Hematopoietic multipotent progenitor cell treated with erythropoietin and hydrocortisone succinate and interleukin-3 and kit ligand, for 6 days (in vitro differentiated cells): ENCODE data around the gene MTNR1A.
"Not testable (repeated sequence)": the region's sequence is repeated elsewhere in the genome, so short reads cannot be mapped to it uniquely, and the experiment has no call there.

ENCODE experiments used
- DNase-seq: peaks from one replicate; pipeline ENCODE4 v3.0.0-alpha.2; 2015

MTNR1A gene

DNA sequence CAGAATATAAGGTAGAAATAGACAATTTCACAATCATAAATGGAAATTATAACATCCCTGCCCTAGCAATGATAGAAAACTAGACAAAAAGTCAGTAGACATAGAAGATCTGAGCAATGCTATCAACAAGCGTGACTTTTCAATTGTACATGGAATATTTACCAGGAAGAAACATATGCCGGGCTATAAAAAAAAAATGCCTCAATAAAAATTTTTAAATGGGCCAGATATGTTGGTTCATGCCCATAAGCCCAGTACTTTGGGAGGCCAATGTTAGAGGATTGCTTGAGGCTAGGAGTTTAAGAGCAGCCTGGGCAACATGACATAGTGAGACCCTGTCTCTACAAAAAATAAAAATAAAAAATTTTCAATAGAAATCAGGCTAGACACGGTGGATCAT lies 5.3 kb upstream of the MTNR1A start:
- no peak for DNase-seq

DNA sequence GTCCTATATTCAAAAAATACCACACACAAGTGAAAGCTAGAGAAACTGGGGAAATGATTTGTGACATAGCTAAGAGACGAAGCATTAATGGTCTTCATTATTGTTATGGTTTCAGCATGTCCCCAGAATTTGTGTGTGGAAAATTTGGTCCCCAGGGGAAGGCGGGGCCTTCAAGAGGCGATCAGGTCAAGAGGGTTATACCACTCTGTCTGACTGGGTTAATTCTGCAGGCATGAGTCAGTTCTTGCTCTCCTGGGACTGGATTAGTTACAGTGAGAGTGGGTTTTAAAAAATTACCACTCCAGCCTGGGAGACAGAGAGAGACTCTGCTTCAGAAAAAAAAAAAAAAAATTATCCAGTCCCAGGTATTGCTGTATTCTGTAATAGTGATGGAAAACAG lies 2.1 kb upstream of the MTNR1A start:
- no peak for DNase-seq

DNA sequence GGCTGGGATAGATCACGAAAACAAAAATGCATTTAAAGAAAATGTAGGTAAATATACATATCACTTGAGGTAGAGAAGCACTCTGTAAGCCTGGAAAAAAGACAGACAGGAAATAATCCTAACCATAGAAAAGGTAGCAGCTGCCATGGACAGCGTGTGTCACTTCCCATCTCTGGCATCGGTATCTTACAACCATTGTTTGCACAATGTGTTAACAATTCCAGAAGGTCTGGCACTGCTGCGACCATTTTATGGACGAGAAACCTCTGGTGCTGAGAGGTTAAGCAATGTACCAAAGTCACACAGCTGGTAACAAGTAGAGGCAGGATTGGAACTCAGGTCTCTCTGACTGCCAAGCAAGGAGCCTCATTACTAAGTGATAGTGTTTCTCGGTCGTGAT lies 1.7 kb upstream of the MTNR1A start:
- DNase-seq: no peak

DNA sequence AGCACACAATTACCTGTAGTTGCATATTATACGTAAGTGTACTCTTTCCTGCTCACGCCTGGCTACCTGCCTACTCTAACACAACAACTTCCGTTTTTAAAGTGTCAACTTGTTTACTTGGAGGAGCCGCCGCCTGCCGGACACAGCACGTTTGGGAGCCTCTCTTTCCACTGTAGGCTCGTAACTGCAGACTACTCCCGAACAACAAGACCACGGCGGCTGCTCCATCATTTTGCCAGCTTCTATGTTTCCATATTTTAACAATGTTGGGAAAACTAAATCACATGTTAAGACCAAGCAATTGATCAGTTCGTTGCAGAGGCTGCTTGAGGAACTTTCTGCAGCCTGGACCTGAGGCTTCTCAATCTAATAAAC lies 841 bp downstream of the MTNR1A start:
- DNase-seq: no peak

- DNase-seq: no peak
These were observed 1.6 kb downstream of the MTNR1A start for GRCh38 chr4:186553717-186554116.

GRCh38 chr4:186551849-186552248 lies 3.5 kb downstream of the MTNR1A start:
- no peak for DNase-seq

GRCh38 chr4:186545436-186545835 lies 9.9 kb downstream of the MTNR1A start:
- no peak for DNase-seq

DNA sequence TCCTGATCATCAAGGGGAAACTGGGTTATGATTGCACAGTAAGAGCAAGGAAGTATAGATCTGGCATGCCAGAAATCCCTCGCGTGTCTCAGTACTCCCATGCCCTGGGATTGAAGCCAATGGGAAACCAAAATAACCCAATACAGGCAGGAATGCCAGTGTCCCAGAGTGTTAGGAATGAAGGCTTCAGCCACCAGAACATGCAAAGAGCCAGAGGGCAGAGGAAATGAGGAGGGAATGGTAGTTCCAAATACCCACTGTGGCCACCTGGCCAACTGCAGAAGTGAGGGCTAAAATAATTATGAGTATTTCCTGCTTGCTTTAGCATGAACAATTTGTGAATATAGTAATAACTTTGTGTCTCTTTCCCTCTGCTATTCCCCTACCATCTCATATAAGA lies 12.2 kb downstream of the MTNR1A start:
- DNase-seq: no peak

GRCh38 chr4:186541801-186542200 lies 13.6 kb downstream of the MTNR1A start:
- no peak for DNase-seq

- DNase-seq: no peak
These were observed 17.4 kb downstream of the MTNR1A start for GRCh38 chr4:186537843-186538521.

- no peak for DNase-seq
These were observed 19.1 kb downstream of the MTNR1A start for GRCh38 chr4:186536285-186536684.

DNA sequence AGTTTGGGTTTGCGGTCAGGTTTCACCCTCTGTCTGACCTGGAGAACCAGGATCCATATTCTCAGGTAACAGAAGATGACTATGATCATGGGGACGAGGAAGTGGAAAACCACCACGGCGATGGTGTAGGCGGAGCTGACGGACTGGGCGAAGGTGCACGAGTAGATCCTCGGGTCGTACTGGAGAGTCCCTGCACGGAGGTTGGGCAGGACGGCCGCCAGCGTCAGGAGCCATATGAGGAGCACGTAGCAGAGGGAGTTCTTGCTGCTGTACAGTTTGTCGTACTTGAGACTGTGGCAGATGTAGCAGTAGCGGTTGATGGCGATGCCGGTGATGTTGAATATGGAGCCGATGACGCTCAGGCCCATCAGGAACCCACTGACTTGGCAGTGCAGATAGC lies 21.3 kb downstream of the MTNR1A start:
- DNase-seq: no peak

DNA sequence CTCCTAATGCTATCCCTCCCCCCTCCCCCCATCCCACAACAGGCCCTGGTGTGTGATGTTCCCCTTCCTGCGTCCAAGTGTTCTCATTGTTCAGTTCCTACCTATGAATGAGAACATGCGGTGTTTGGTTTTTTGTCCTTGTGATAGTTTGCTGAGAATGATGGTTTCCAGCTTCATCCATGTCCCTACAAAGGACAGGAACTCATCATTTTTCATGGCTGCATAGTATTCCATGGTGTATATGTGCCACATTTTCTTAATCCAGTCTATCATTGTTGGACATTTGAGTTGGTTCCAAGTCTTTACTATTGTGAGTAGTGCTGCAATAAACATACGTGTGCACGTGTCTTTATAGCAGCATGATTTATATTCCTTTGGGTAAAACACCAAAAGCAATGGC lies 31.4 kb downstream of the MTNR1A start:
- not testable (repeated sequence) for DNase-seq

DNA sequence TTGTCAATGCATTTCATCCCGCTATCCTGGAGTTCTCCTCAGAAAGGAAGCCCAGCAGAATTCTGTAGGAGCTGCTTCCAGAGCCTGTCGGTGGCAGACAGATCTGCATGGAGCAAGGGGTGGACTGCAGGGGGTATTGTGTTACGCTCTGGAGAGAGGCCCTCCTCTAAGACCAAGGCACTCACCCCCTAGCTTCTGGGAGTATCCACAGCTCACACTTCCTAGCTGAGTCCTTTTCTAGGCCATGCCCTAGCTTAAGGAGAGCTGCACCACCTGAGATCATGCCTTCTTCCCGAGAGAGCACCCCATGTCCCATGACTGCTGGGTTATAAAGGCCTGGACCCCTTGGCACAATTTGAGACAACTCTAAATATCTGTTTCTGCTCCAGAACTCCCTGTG lies 39.1 kb downstream of the MTNR1A start:
- no peak for DNase-seq

GRCh38 chr4:186514271-186514950 lies 41.0 kb downstream of the MTNR1A start:
- no peak for DNase-seq

- DNase-seq: not testable (repeated sequence)
These were observed 50.6 kb downstream of the MTNR1A start for GRCh38 chr4:186504771-186505170.

DNA sequence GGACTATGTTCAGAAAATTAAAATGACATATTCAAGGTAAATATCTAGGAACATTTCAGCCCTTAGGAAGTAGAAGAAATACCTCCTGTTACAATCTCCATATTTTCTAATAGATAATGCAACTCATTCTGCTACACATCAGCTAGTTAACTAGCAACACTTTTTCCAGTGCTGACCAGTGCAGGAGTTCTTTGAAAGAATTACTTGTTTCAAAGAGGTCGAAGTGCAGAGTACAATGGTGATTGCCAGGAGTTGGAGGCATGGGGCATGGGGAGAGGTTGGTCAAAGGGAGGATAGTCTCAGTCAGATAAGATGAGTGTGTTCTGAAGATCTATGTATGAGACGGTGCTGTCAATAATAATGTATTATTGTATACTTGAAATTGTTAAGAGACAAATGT lies 53.1 kb downstream of the MTNR1A start:
- DNase-seq: no peak

DNA sequence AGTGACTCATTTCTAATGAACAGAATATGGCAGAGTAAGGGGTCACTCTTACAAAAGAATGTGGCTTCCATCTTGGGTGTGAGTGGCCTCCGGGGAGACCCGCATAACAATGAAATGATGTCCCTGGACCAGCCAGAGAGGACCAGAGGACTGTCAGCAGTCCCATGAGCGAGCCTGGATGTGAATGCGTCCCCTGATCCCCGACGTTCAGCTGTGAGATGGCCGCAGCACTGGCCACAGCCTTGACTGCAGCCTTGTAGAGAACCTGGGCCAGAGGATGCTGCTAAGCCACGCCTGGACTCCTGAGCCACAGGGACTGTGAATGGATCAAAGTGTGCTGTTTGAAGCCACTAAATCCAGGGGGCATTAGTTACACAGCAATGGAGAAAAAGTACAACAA lies 53.8 kb downstream of the MTNR1A start:
- no peak for DNase-seq

DNA sequence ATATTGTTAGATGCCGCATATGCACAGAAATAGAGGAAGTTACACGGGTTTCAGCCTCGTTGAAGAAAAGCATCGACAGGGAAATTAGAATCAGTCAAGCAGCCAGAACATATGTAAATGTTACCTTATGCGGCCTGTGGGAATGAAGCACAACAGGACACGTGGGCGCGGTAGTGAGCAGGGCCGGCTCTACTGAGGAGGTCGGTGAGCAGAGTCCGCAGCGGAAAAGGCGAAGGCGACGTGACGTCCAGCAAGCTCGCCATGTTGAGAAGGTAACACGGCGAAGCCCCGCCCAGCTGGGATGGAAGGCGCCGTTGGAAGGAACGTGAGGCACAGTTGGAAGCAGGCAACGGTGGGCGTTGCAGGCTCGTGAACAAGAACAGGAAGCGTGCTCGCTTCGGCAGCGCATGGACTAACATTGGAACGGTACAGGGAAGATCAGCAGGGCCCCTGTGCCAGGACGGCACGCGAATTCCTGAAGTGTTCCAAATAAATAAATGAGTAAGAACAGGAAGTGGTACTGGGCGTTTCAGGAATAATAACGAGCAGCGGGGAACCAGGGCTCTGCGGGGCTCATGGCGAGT lies 54.6 kb downstream of the MTNR1A start:
- DNase-seq: no peak

DNA sequence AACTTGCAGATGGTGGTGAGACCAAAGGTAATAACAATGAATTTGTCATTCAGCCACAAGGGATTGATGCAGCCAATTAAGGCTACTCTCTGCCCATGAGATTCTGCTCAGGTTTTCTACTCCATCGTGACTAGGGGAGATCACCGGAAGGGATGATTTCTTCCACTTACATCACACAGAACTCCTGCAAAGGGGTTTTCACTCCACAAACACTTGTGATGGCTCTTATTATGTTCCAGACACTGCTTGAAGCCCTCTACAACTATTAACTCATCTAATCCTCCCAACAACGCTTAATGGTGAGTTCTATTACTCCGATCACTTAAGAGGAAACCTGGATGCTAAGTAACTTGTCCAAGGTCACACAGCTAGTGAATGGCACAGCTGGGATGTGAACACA lies 55.9 kb downstream of the MTNR1A start:
- no peak for DNase-seq

DNA sequence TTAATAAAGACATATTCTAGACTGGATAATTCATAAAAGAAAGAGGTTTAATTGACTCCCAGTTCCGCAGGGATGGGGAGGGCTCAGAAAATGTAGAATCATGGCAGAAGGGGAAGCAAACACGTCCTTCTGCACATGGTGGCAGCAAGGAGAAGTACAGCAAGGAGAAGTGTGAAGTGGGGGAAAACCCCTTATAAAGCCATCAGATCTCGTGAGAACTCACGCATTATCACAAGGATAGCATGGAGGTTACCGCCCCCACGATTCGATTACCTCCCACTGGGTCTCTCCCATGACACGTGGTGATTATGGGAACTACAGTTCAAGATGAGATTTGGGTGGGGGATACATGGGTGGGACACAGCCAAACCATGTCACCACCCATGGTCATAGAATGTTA lies 58.3 kb downstream of the MTNR1A start:
- no peak for DNase-seq

DNA sequence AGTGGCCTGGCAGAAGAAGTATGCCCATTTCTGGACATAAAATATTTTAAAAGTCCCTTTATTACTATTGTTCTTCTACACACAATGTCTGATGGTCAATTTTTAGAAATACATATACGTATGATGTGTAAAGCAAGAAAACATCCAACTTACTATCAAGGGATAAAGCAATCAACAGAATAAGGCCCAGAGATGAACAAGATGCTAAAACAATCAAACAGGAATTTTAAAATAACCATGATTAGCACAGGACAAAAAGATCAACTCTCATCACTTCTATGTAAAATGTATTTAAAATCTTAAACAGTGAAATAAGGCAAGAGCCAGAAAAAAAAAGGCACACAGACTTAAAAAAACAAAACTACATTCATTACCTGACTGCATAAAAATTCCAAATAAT lies 60.9 kb downstream of the MTNR1A start:
- no peak for DNase-seq

GRCh38 chr4:186487726-186488125 lies 67.6 kb downstream of the MTNR1A start:
- no peak for DNase-seq

- DNase-seq: no peak
These were observed 69.2 kb downstream of the MTNR1A start for GRCh38 chr4:186486172-186486571.
